T-helper 1 cell treated with Interleukin-12 subunit alpha and Interleukin-12 subunit beta and Interleukin-4 antibody, amounts not matched to agents 30 ng/mL and 1 ng/mL, for 36 hours (primary cell): ENCODE data around the gene MEIS2. TPM values are rescaled to one million over a fixed set of nuclear protein-coding genes. Genes with fewer than 3 reads are reported as not detected.

Source experiments
- intact Hi-C: fragments of 100-400 bp; cut with micrococcal nuclease; formaldehyde crosslinking; loops from one replicate; pipeline ENCODE4 v1.15.1; 2024
- total RNA-seq: library from RNA; stranded (reverse); gene quantifications from 2 replicates; pipeline ENCODE4 v1.2.3, GENCODE V29; 2022

Gene MEIS2
- total RNA-seq, 1 donor from 2014 or later, result not detected

GRCh38 chr15:36882487-36883131 lies 217.7 kb downstream of the MEIS2 start:
- intact Hi-C loops, result loop anchor here (2.0 to 5.0 kb wide), 3 partner anchors 224 to 1365 kb away; no protein-coding TSS in a partner anchor

- intact Hi-C loops, result loop anchor here (2.0 to 5.0 kb wide), 3 partner anchors 225 to 1365 kb away; no protein-coding TSS in a partner anchor
Measured at GRCh38 chr15:36882056-36882455, 218.3 kb downstream of the MEIS2 start.

GRCh38 chr15:36881516-36881915 lies 218.8 kb downstream of the MEIS2 start:
- intact Hi-C loops, result loop anchor here (5.0 kb wide), 1 partner anchor 1364 kb away; no protein-coding TSS in a partner anchor

- intact Hi-C loops, result loop anchor here (5.0 kb wide), 1 partner anchor 1364 kb away; no protein-coding TSS in a partner anchor
Measured at GRCh38 chr15:36880913-36881460, 219.4 kb downstream of the MEIS2 start.

GRCh38 chr15:36880224-36880912 lies 220.0 kb downstream of the MEIS2 start:
- intact Hi-C loops, result loop anchor here (5.0 kb wide), 1 partner anchor 1363 kb away; no protein-coding TSS in a partner anchor

- intact Hi-C loops, result loop anchor here (5.0 kb wide), 1 partner anchor 1362 kb away; no protein-coding TSS in a partner anchor
Measured at GRCh38 chr15:36879568-36880222, 220.7 kb downstream of the MEIS2 start.

GRCh38 chr15:36878684-36879262 lies 221.6 kb downstream of the MEIS2 start:
- intact Hi-C loops, result no loop called here

GRCh38 chr15:36877796-36878683 lies 222.3 kb downstream of the MEIS2 start:
- intact Hi-C loops, result no loop called here

- intact Hi-C loops, result no loop called here
Measured at GRCh38 chr15:36877294-36877693, 223.1 kb downstream of the MEIS2 start.

- intact Hi-C loops, result no loop called here
Measured at GRCh38 chr15:36875740-36876334, 224.5 kb downstream of the MEIS2 start.

- intact Hi-C loops, result no loop called here
Measured at GRCh38 chr15:36874930-36875329, 225.4 kb downstream of the MEIS2 start.

- intact Hi-C loops, result no loop called here
Measured at GRCh38 chr15:36867436-36867835, 232.9 kb downstream of the MEIS2 start.

GRCh38 chr15:36866896-36867295 lies 233.5 kb downstream of the MEIS2 start:
- intact Hi-C loops, result no loop called here

- intact Hi-C loops, result no loop called here
Measured at GRCh38 chr15:36863570-36863969, 236.8 kb downstream of the MEIS2 start.

- intact Hi-C loops, result no loop called here
Measured at GRCh38 chr15:36860792-36861191, 239.6 kb downstream of the MEIS2 start.

GRCh38 chr15:36858423-36858822 lies 241.9 kb downstream of the MEIS2 start:
- intact Hi-C loops, result no loop called here

GRCh38 chr15:36856339-36856973 lies 243.9 kb downstream of the MEIS2 start:
- intact Hi-C loops, result no loop called here

- intact Hi-C loops, result no loop called here
Measured at GRCh38 chr15:36850864-36851263, 249.5 kb downstream of the MEIS2 start.

- intact Hi-C loops, result no loop called here
Measured at GRCh38 chr15:36845270-36845669, 255.1 kb downstream of the MEIS2 start.
